NCI-H526 (cell line): ENCODE data around the gene PNMA1.
"Not testable (repeated sequence)": the region's sequence is repeated elsewhere in the genome, so short reads cannot be mapped to it uniquely, and the experiment has no call there.

Source experiments
- DNase-seq, 2 experiments: peaks; one replicate each; lab custom pipeline; 2025; lab: John Stamatoyannopoulos, UW

Gene PNMA1

GRCh38 chr14:73715707-73716106 is 1.5 kb upstream of the PNMA1 start:
- DNase-seq: no peak

DNA sequence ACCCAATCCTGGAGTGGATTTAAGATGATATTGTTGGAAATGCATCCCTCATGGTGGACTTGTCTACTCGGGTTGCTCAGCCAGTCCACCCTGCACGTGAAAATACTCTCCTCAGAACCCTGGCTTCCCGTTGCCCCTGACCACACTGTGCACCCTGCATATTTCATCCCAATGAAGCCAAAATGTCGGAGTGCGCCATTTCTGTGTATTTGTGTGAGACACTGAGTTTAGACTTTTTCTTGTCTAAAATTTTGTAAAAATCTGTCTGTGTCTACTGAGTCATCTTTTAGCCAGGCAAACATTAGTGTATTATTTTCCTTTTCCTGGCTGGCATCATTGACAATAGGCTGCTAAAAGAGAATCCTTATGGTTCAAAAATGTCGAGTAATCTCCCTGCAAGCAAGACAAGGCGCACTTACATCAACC is 485 bp upstream of the PNMA1 start:
- peak; percentile 54 to 77 for DNase-seq

DNA sequence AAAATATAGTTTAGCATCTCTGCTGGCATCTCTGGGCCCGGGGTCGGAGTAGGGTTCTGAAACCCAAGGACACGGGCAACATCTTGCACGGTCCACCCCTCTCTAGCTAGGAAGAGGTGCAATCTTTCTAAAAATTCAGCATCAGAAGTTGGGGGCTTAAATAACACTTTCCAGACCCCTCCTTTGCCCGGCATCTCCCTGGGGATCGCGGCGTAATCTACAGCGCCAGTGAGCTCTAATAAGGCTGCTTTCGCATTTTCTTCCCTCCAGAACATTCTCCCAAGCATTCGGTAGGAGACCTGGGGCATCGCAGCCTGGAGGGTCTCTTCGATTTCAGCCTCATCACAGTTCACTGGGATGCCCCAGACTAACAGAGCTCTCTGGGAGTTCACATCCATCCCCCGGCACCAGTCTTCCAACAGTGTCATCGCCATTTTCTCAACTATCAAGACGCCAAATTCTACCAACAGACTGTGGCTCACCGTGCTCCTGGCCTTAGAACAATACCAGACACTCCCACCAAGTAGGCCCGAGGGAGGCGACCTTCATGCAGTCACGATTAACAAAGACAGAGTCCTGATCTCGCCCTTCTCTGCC is 880 bp downstream of the PNMA1 start:
- no peak for DNase-seq

DNA sequence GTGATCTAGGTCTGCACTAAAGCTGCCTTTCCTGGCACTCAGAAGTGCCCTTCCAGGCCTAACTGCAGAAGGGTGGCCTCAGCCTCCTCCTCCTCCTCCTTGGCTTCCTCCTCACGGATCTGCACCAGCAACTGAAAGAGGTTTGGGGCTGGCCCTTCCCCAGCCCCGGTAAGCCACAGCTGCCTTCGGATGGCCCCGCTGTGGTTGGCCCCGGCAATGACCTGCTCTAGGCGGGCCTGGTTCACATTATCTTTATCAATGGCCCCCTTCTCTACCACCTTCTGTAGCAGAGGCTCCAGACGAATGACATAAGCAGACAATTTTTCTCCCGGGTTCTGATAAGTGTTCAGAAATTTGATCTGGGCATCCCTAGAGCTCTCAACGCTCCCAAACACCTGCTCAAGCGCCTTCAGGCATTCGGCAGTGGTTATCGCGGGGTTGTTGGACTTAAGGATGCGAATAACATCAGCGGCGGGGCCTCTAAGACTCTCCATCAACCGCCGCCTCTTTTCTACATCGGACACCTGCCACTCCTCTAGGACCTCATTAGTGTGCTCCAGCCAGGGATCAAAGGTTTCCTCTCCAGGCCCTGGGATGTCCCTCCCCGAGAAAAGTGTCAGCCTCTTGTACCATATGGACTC is 1.5 kb downstream of the PNMA1 start:
- DNase-seq: peak; percentile 31 to 56

GRCh38 chr14:73712071-73712506 is 2.1 kb downstream of the PNMA1 start:
- DNase-seq: no peak

DNA sequence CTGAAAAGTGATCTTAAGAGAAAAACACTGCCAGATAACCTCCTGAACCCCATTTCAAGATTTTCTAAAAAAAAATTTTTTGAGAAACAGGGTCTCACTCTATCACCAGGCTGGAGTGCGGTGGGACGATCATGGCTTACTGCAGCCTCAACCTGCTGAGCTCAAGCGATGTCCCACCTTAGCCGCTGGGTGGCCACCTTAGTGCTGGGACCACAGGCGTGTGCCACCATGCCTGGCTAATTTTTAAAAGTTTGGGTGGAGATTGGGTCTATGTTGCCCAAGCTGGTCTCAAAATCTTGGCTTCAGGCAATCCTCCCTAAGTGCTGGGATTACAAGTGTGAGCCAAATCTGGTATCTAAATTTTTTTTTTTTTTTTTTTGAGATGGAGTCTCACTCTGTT is 3.4 kb downstream of the PNMA1 start:
- DNase-seq: no peak

GRCh38 chr14:73709904-73710469 is 4.2 kb downstream of the PNMA1 start:
- no peak for DNase-seq

- DNase-seq: not testable (repeated sequence)
Measured at GRCh38 chr14:73708076-73708475, 6.1 kb downstream of the PNMA1 start.

- no peak for DNase-seq
Measured at GRCh38 chr14:73700325-73700724, 13.9 kb downstream of the PNMA1 start.

- no peak for DNase-seq
Measured at GRCh38 chr14:73696466-73697400, 17.5 kb downstream of the PNMA1 start.

DNA sequence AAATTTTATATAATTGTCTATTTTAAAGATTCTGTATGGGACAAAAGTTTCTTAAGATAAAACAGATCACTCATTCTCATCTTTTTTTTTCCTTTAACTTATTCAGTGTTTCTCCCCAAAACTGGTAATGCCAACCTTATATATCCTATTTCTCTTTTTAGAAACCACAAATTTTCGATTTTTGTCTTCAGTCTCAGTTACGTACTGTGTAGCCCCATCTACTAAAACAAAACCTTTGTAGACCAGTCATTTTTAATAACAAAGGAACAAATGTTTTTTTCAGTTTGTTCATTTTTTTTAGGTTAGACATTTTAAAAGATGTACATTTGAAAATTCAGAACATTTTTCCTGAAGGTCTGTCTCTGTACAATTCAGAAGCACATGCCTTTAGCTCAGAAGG is 18.2 kb downstream of the PNMA1 start:
- no peak for DNase-seq

DNA sequence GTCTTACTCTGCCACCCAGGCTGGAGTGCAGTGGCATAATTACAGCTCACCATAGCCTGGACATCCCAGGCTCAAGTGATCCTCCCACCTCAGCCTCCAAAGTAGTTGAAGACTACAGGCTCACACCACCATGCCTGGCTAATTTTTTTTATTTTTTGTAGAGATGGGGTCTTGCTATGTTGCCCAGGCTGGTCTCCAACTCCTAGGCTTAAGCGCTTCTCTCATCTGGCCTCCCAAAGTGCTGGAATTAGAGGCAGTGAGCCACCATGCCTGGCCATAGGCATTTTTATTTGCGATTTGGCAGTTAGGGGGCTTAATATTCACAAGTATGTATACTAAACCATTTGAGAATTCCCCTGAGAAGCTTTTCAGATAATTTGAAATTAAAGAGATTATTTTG is 19.1 kb downstream of the PNMA1 start:
- DNase-seq: no peak

- DNase-seq: no peak
Measured at GRCh38 chr14:73694083-73694482, 20.1 kb downstream of the PNMA1 start.

DNA sequence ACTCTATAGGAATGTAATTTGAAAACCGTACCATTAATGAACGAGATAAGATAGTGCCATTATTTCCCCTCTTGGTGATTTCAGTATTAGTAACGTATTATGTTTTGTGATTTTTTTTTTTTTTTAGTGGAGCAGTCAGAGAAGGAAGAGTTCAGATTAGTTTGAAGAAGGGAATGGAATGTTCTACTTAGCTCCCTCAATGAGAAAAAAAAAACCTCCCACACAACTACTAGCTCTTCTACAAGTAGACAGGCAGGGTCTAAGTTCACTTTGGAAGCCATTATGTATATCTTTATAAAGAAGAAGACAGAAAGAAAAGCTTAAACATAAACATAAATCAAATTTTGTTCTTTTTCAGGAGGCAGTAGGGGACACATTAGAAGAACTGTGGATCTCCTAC is 27.3 kb downstream of the PNMA1 start:
- no peak for DNase-seq

GRCh38 chr14:73685328-73685727 is 28.9 kb downstream of the PNMA1 start:
- no peak for DNase-seq

- DNase-seq: no peak
Measured at GRCh38 chr14:73684627-73685026, 29.6 kb downstream of the PNMA1 start.

DNA sequence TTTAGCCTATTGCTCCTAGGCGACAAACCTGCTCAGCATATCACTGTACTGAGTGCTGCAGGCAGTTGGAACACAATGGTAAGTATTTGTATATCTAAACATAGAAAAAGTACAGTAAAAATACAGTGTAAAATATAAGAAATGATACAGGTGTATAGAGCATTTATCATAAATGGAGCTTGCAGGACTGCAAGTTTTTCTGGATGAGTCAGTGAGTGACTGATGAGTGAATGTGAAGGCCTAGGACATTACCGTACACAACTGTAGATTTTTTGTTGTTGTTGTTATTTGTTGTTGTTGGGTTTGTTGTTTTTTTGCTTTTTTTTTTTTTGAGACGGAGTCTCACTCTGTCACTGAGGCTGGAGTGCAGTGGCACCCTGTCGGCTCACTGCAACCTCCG is 33.4 kb downstream of the PNMA1 start:
- peak; percentile 85 for DNase-seq

GRCh38 chr14:73678698-73679097 is 35.5 kb downstream of the PNMA1 start:
- DNase-seq: peak in 1 of 2 experiments; percentile 18

DNA sequence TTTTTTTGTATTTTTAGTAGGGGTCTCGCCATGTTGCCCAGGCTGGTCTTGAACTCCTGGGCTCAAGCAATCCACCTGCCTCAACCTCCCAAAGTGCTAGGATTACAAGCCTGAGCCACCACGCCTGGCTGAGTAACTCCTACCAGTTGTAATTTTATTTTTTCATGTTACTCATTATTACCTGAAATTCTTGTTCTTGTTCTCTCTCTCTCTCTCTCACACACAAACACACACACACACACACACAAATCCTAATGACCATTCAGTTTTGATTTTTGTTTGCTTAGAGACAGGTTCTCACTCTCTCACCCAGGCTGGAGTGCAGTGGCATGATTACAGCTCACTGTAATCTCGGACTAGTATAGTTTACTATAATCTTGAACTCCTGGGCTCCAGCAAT is 39.2 kb downstream of the PNMA1 start:
- DNase-seq: no peak

DNA sequence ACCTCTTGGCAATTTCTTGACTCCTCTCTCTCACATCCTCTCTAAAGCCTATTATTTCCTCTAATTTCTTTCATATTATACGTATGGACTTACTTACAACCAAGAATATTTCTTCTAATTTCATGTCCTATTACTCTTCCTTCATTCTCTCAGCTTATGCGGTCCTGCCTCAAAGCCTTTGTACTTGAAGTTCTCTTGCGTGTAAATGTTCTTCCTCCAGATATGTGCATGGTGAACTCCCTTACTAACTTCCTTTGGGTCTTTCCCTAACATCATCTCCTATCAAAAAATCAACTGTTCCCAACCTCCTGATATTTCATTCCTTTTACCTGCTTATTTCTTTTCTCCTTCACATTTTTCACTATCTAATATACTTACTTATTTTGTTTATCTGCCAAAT is 46.3 kb downstream of the PNMA1 start:
- no peak for DNase-seq

DNA sequence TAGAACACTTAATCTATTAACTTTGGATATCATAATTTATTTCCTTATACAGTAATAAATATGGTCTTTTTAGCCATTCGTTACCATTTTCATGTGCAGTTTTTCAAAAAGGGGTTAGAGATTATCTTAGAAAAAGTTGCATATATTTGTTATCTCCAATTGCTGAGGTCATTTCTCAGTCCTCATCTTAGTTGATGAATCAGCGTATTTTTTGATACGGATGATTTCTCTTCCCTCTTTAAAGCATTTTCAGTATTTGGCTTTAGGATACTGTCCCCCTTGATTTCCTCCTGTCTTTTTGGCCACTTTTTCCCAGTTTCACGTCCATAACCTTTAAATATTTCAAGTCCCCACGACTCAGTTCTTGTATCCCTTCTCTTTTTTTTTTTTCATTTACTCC is 47.6 kb downstream of the PNMA1 start:
- DNase-seq: no peak

GRCh38 chr14:73665130-73665529 is 49.1 kb downstream of the PNMA1 start:
- no peak for DNase-seq
